Heart left ventricle (tissue), 16 donors: ENCODE results near the gene AASDHPPT. TPM values are rescaled to one million over a fixed set of nuclear protein-coding genes. Genes with fewer than 3 reads are reported as not detected.

Source experiments
- ATAC-seq, 4 donors: fragments of 200-7000 bp; cut with Tn5 transposase; one replicate each; pipeline ENCODE4 v1.9.1; 2020 to 2022; ENCODE audit warnings: moderate library complexity in 4 of 4, mild to moderate bottlenecking in 3 of 4, moderate number of reproducible peaks in 1 of 4
- DNase-seq, 5 donors: peaks; one replicate each; pipeline ENCODE4 v3.0.0-alpha.2; 2020
- H3K27ac ChIP-seq, 12 donors: fragments of 200-600 bp; sonication (generic) in 4 of 12; one replicate each; pipeline versions ENCODE4 v1.5.0 to v1.8.0; 2016 to 2022; ENCODE audit warnings: mild to moderate bottlenecking in 2 of 12
- H3K27me3 ChIP-seq, 9 donors: fragments of 200-600 bp; sonication (generic) in 2 of 9; one replicate each; pipeline versions ENCODE4 v1.5.1 to v1.8.0; 2016 to 2022; ENCODE audit warnings: mild to moderate bottlenecking in 3 of 9
- H3K36me3 ChIP-seq, 9 donors: fragments of 200-600 bp; sonication (generic) in 2 of 9; one replicate each; pipeline versions ENCODE4 v1.5.0 to v1.8.0; 2018 to 2022; ENCODE audit warnings: mild to moderate bottlenecking in 2 of 9
- H3K4me1 ChIP-seq, 12 donors: fragments of 200-600 bp; sonication (generic) in 4 of 12; one replicate each; pipeline versions ENCODE4 v1.5.0 to v1.8.0; 2016 to 2022; ENCODE audit warnings: mild to moderate bottlenecking in 3 of 12
- H3K4me3 ChIP-seq, 12 donors: fragments of 200-600 bp; sonication (generic) in 4 of 12; one replicate each; pipeline versions ENCODE4 v1.5.0 to v1.8.0; 2017 to 2022; ENCODE audit warnings: mild to moderate bottlenecking in 9 of 12, moderate library complexity in 4 of 12
- H3K9me3 ChIP-seq, 12 donors: fragments of 200-600 bp; sonication (generic) in 4 of 12; one replicate each; pipeline versions ENCODE4 v1.5.0 to v1.8.0; 2016 to 2022; ENCODE audit warnings: mild to moderate bottlenecking in 1 of 12
- CTCF ChIP-seq, 12 donors: fragments of 200-600 bp; sonication (generic) in 4 of 12; IDR thresholded peaks; one replicate each; pipeline versions ENCODE4 v1.5.0 to v1.8.0; 2018 to 2022; ENCODE audit warnings: antibody characterized with exemption in 12 of 12, mild to moderate bottlenecking in 5 of 12
- POLR2A ChIP-seq, 2 donors: fragments of 450-650 bp; IDR thresholded peaks; one replicate each; pipeline ENCODE4 v1.6.1; 2017; ENCODE audit warnings: antibody characterized with exemption in 2 of 2, mild to moderate bottlenecking in 2 of 2, moderate library complexity in 2 of 2
- WGBS, 4 donors: extraction: QIAGEN DNeasy Blood & Tissue Kit in 2 of 4; methylation state at CpG; one replicate each; pipeline versions ENCODE4 v1.1.5 to v1.1.7; 2013 to 2018; 5-methylcytosine and 5-hydroxymethylcytosine counted together
- intact Hi-C, 10 donors: fragments of 100-400 bp; cut with DNase I; formaldehyde crosslinking; loops; one replicate each; pipeline versions ENCODE4 v1.11.1 to v1.14.2; 2022
- polyA plus RNA-seq, 2 donors: library from polyadenylated mRNA; stranded (reverse); fragments of 200-250 nt; gene quantifications; one replicate each; pipeline ENCODE4 v1.2.3, GENCODE V29; 2013
- total RNA-seq, 9 donors: library from RNA; depleted of rRNA in 2 of 9; stranded (reverse); fragments of >200 nt in 2 of 9; fragmentation: NEBNext Ultra II Directional in 3 of 9; extraction: Animal tissue kit (Norgen Biotek cat#: 25700) in 3 of 9; gene quantifications; one replicate each; pipeline versions ENCODE4 v1.1.0 to v1.2.4, GENCODE V29; 2016 to 2023
- donor health status: ischemic (EF 13 %, LVEDD 7.1; RV severe dilation, severe dysfunction).
- donor health status: healthy with polysubstance abuse.
- donor health status: DM: no; HTN: yes; CAD: no.
- donor health status: DM: no; HTN: no; CAD: no.
- donor health status: ischemic (EF 25% LVEDD 6.9; RV normal size, moderate dysfunction).
- donor health status: ischemic (EF 25% LVEDD 5.7; RV mildly dilated, moderate dysfunction).
- donor health status: healthy.
- donor health status: DM: yes; HTN: yes; CAD: no.
- donor health status: ischemic (EF 35%, LVEDD 5.7; RV mildly dilated, moderate dysfunction).
- donor health status: nonischemic (EF 11% LVEDD 7.7; RV severe dilation, severe dysfunction).
- donor health status: DM: yes; HTN: yes; CAD: no.
- donor health status: PGD.
- donor health status: ischemic (EF 29% LVEDD 5.4; RV normal size, mild dysfunction).
- donor health status: nonischemic (EF 23%, LVEDD 6.1; RV moderate dilation, normal function).

AASDHPPT gene
- total and polyA plus RNA-seq, 11 donors, result 14.6 to 42.8 (median 36.4) TPM

GRCh38 chr11:106128740-106129139, 51.3 kb downstream of the AASDHPPT start:
- Histone ChIP-seq H3K36me3 (no peaks in the 10 kb centered on the region), H3K4me1 (no peaks in the 10 kb centered on the region), H3K27me3 (no peaks in the 10 kb centered on the region), H3K27ac (no peak overlapping the region), H3K4me3 (no peak overlapping the region), H3K9me3 (no peaks in the 10 kb centered on the region)
- ATAC-seq, result no peak
- WGBS, 4 donors, result 80 to 89% (median 82%) methylated on average over 2 of the region's 2 CpGs
- no peak for TF ChIP-seq CTCF (IDR thresholded peaks at IDR 0.05)
- no peak for TF ChIP-seq POLR2A (IDR thresholded peaks at IDR 0.05)
- intact Hi-C loops, result no loop called here
- DNase-seq, result no peak

GRCh38 chr11:106131998-106132397, 54.5 kb downstream of the AASDHPPT start:
- WGBS, 4 donors, result 65 to 93% (median 82%) methylated on average over 2 of the region's 2 CpGs
- H3K4me3 ChIP-seq, result no peak overlapping the region
- H3K27ac ChIP-seq, result no peak overlapping the region
- DNase-seq (no peak), ATAC-seq (no peak)
- no peaks in the 10 kb centered on the region for H3K9me3 ChIP-seq
- intact Hi-C loops, result no loop called here
- TF ChIP-seq CTCF (IDR thresholded peaks at IDR 0.05) (no peak), POLR2A (IDR thresholded peaks at IDR 0.05) (no peak)
- H3K4me1 ChIP-seq, result no peaks in the 10 kb centered on the region
- H3K36me3 ChIP-seq, result no peaks in the 10 kb centered on the region
- peaks cover 0 to 5% (median 0%) of the 10 kb centered on the region in 9 donors for H3K27me3 ChIP-seq

DNA sequence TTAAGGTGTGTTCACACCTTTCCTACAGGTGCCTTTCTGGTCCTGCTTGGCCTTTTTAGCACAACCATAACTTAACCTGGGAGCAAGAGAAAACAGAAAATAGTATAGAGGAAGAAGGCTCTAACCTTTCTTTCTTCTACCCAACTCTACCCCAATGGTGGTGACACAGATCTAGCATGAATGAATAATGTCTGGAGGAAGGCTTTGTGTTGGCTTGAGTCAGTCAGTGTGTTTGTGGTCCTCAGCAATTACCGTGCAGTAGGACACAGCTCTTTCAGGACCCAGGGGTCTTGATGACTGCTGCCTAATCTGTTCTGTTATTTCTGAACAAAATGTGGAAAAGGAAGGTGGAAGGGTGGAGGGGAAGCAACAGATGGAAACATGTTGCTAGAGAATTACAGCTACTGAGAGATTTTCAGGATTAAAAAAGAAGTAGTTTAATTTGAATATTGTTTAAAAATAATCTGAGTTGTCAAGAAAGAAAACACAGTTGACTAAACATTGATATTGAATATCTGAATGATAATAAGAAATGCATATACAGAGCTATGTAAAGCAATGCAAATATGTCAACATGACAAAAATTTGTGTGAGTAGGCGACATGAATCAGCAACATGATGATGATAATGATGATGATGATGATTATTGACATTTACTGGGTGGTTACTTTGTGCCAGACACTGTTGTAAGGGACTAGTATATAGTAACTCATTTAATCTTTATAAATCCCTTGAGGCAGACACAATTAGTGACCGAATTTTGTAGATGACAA, 55.3 kb downstream of the AASDHPPT start:
- ATAC-seq, result no peak
- Histone ChIP-seq H3K36me3 (no peaks in the 10 kb centered on the region), H3K27ac (no peak overlapping the region), H3K4me3 (no peak overlapping the region), H3K4me1 (no peaks in the 10 kb centered on the region), H3K9me3 (no peaks in the 10 kb centered on the region), H3K27me3 (peaks cover 0 to 5% (median 0%) of the 10 kb centered on the region in 9 donors)
- no peak for TF ChIP-seq POLR2A (IDR thresholded peaks at IDR 0.05)
- no peak for TF ChIP-seq CTCF (IDR thresholded peaks at IDR 0.05)
- DNase-seq, result no peak
- intact Hi-C loops, result no loop called here
- 67 to 82% (median 75%) methylated on average over 3 of the region's 3 CpGs for WGBS, 4 donors

DNA sequence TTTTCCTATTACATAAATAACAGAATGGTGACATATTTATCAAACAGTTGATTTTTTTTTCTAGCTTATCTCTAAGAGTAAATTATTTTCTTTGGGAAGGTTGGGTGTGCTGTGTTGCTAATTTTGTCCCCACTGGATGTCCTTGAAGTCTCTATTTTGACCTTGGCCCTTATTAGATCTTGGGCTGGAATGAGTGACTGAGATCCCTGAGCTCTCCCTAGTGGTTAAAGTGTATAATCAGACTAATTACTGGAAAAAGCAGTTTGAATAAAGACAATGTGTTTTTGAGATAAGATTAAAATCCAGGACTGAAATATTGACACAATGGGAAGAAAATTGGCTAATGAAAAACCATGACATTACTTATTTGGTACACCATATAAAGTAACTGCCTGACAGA, 56.1 kb downstream of the AASDHPPT start:
- TF ChIP-seq POLR2A (IDR thresholded peaks at IDR 0.05) (no peak), CTCF (IDR thresholded peaks at IDR 0.05) (no peak)
- intact Hi-C loops, result no loop called here
- Histone ChIP-seq H3K4me1 (no peaks in the 10 kb centered on the region), H3K4me3 (no peak overlapping the region), H3K27me3 (peaks cover 0 to 5% (median 0%) of the 10 kb centered on the region in 9 donors), H3K36me3 (no peaks in the 10 kb centered on the region), H3K27ac (no peak overlapping the region), H3K9me3 (peaks cover 0 to 5% (median 0%) of the 10 kb centered on the region in 12 donors)
- no peak for DNase-seq
- no peak for ATAC-seq
